ENCODE data around the gene WFDC8.
"Not testable (repeated sequence)": the region's sequence is repeated elsewhere in the genome, so short reads cannot be mapped to it uniquely, and the experiment has no call there.

The WFDC8 gene

DNA sequence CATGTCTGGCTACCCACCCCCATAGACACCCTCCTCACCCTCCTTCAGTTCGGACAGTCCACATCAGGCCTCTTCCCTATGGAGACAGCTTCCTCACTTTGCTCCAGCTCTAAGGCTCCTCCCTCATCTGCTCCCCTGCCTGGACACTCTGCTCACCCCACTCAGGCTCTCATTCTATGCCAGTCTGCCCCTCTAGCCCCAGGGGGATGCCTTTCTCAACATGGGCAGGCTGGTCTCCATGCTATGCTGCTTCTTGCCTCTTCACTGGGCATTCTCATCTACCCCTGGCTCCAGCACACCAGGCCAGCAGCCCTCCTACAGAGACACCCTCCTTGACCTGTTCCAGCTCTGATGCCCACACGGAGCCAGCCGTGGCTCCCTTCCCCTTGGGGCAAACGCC lies at the start of gene WFDC8:
Gene WFDC8, minus strand, starts transcription at position 101 of the 400 bp plus-strand sequence. Its CDS starts 37 bp downstream, at position 64.
- no peak for DNase-seq

- no peak for DNase-seq
Observed at GRCh38 chr20:45626540-45626939, 47.5 kb upstream of the WFDC8 start.

- DNase-seq: no peak
Observed at GRCh38 chr20:45621593-45621992, 42.5 kb upstream of the WFDC8 start.

DNA sequence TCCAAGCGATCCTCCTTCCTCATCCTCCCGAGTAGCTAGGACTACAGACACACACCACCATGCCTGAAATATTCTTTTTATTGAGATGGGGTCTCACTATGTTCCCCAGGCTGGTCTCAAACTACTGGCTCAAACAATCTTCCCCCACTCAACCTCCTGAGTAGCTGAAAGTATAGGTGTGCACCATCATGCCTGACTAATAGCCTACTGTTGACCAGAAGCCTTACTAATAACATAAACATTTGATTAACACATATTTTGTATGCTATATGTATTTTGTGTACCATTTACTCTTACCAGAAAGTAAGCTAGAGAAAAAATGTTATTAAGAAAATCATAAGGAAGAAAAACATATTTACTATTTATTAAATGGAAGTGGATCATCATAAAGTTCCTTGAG lies 38.5 kb upstream of the WFDC8 start:
- no peak for DNase-seq

GRCh38 chr20:45612314-45612713 lies 33.2 kb upstream of the WFDC8 start:
- DNase-seq: no peak

DNA sequence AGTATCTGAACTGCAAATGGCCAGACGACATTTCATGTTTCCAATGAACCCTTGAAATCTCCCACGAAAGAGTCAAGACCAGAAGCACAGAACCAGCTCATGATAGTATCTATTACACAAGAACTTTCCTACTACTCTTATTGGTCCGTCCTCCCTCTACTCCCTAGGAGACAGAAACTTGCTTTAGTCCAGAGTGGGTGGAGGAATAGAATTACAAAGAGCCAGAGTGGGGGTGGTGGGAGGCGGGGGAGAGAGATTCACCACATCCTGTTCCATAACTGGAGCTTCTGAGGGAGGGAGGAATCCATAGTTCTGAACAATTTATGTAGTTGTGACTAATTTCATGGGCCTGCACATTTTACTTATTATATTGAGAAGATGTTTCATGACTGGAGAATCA lies 32.0 kb upstream of the WFDC8 start:
- DNase-seq: no peak

DNA sequence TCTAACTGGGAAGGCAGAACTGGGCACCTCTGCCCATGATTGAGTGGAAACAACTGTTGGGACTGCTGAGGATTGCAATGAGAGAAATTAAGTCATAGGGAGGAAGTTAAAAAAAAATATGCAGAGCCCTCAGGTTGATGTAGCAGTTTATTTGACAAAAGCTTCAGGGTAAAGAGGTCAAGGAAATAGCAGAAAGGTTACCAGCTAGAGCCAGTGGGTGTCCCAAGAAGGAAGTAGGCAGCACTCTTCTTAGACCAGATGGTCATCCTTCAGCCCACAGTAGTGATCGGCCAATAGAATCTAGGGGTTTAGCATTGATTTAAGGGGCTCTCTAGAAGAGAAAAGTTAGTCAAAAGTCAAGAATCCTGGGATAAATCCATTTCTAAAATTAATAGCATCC lies 28.7 kb upstream of the WFDC8 start:
- DNase-seq: no peak

DNA sequence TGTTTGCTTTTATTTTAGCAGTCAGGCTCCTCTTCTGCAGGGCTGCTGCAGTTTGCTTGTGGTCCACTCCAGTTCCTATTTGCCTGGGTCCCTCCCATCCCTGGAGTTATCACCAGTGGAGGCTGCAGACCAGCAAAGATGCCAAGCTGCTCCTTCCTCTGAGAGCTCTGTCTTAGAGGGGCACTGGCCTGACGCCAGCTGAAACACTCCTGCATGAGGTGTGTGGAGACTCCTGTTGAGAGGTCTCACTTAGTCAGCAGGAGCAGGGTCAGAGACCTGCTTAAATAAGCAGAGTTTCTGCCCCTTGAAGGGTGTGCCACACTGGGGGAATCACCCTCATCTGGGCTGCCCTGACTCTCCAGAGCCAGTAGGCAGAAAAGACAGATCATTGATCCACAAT lies 16.2 kb upstream of the WFDC8 start:
- DNase-seq: no peak

DNA sequence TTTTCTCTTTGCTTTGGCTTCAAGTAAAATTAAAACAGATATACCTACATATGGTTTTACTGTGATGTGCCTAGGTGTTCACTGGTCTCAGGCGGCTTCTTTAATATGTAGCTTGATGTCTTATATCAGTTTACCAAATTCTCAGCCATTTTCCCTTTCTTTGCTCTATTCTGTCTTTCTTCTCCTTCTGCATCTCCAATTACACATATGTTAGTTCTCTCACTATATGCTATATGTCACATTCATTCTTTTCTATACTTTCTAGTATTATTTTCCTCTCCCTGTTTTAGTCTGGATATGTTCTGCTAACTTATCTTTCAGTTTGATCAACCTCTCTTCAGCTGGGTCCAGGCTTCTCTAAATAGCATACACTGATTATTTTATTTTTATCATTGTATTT lies 14.4 kb upstream of the WFDC8 start:
- no peak for DNase-seq

DNA sequence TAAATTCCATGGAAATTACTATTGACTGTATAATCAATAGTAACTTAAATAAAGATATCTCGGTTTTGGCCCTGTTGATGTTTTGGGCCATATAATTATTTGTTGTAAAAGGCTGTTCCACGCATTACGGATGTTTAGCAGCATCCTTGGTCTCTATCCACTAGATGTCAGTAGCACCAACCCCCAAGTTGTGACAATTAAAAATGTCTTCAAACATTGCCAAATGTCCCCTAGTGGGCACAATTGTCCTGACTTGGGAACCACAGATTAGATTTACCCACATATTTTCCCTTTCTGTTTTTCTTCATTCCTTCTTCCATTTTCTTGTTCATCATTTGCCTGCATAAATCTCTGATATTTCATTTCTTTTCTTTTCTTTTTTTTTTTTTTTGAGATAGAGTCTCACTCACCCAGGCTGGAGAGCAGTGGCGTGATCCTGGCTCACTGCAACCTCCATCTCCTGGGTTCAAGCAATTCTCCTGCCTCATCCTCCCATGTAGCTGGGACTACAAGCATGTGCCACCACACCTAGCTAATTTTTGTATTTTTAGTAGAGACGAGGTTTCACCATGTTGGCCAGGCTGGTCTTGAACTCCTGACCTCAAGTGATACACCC lies 13.6 kb upstream of the WFDC8 start:
- DNase-seq: peak; percentile 2 to 38

DNA sequence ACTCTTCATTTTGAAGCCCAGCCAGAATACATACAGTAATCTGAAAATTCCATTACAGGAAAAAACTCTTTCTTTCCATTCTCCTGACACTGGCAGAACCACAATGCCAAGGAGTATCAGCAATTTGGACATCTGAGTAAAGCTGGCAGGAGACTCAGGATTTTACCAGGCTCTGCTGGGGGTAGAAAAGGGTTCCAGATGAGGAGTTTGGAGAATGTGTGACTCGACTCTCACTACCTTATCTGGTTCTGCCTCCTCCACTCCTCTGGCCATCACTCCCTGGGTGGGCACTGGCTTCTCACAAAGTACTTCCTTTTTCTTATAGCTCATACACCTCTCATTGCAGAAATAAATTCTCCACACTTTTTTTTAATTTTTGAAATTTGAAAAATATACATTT lies 10.6 kb upstream of the WFDC8 start:
- no peak for DNase-seq

DNA sequence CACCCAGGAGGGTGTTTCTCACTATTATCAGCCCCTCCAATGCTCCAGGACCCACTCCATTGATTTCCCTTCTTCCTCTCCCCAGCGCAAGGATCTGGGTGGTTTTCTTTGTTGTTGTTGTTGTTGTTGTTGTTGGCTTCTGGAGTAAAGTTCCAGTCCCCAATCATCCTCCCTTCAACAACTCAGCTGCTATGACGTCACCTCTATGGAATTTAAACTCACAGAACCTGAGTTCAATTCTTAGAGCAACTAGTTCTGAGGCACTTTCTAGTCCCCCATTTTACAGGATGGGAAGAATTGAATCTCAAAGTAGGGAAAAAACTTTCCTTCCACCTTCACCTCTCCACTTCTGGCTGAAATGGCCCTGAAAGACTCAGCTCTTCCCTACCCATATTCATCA lies 9.7 kb upstream of the WFDC8 start:
- DNase-seq: no peak

GRCh38 chr20:45585986-45586385 lies 6.9 kb upstream of the WFDC8 start:
- not testable (repeated sequence) for DNase-seq

DNA sequence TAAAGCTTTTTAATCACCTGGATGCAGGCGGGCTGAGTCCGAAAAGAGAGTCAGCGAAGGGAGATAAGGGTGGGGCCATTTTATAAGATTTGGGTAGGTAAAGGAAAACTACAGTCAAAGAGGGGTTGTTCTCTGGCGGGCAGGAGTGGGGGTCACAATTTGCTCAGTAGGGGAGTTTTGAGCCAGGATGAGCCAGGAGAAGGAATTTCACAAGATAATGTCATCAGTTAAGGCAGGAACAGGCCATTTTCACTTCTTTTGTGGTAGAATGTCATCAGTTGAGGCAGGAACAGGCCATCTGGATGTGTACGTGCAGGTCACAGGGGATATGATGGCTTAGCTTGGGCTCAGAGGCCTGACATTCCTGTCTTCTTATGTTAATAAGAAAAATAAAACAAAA lies 5.2 kb upstream of the WFDC8 start:
- not testable (repeated sequence) for DNase-seq

- no peak for DNase-seq
Observed at GRCh38 chr20:45583502-45583901, 4.4 kb upstream of the WFDC8 start.

DNA sequence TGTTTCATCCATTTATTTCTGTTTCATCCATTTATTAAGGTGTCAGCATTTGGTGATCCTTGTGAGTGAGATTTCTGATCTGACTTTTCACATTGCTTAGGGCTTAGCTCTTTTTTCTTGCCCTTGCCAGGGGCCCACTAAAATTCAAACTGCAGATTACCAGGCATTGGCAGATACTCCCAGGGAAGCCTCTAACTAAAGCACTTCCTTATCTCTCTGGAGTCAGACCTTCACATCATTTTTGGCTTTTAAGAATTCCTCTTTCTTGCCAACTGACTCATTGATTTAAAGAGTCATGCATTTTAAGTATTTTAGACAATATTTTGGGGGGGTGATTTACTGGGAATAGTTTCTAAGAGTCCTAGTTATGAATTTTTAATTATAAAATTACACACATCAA lies 2.6 kb upstream of the WFDC8 start:
- DNase-seq: no peak

- no peak for DNase-seq
Observed at GRCh38 chr20:45578231-45578630, 853 bp downstream of the WFDC8 start.

DNA sequence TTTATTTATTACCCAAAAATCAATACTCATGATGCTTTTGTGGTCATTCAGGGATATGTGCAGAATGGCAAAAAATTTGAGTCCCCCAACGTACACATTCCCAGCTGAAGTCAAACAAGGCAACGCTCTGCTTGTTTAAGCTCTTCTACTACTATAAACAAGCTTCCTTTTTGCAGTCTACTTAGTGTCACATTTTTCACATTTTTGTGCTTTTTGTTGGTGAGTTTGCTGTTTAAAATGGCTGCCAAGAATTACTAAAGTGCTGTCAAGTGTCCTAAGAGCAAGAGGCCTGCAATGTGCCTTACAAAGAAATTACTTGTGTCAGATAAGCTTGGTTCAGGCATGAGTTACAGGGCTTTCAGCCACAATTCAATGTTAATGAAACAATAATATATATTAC lies 2.1 kb downstream of the WFDC8 start:
- no peak for DNase-seq

DNA sequence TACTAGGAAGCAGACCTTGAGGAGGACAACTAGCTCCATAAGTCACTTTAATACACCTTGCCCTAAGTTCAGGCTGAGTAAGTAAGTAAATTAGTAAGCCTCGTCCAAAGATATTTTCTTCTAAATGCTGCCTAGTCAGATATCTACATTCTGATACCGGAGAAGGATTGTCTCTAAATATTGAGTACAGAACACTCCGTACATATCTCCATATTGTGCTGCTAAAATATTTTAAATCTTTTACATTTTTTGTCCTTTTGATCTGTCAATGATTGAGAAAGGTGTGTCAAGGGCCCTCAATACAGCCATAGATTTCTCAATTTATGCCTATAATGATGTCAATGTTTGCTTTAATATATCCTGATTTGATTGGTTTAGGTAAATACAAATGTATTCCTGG lies 3.2 kb downstream of the WFDC8 start:
- no peak for DNase-seq

GRCh38 chr20:45569650-45570049 lies 9.4 kb downstream of the WFDC8 start:
- not testable (repeated sequence) for DNase-seq

DNA sequence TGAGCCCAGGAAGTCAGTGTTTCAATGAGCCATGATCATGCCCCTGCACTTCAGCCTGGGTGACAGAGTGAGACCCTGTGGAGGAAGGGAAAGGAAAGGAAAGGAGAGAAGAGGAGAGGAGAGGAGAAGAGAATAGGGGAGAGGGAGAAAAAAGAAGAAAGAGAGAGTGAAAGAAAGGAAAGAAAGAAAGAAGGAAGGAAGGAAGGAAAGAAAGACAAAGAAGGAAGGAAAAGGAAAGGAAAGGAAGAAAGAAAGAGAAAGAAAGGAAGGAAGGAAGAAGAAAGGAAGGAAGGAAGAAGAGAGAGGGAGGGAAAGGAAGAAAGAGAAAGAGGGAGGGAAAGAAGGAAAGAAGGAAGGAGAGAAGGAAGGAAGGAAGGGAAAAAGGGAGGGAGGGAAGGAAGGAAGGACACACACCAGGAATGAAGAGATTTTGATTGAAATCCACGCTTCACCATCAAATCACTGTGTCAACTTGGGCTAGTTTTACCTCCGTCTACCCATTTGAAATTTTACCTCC lies 14.3 kb downstream of the WFDC8 start:
- no peak for DNase-seq

GRCh38 chr20:45555198-45555597 lies 23.9 kb downstream of the WFDC8 start:
- no peak for DNase-seq

- no peak for DNase-seq
Observed at GRCh38 chr20:45552456-45552855, 26.6 kb downstream of the WFDC8 start.

GRCh38 chr20:45550765-45551164 lies 28.3 kb downstream of the WFDC8 start:
- no peak for DNase-seq

DNA sequence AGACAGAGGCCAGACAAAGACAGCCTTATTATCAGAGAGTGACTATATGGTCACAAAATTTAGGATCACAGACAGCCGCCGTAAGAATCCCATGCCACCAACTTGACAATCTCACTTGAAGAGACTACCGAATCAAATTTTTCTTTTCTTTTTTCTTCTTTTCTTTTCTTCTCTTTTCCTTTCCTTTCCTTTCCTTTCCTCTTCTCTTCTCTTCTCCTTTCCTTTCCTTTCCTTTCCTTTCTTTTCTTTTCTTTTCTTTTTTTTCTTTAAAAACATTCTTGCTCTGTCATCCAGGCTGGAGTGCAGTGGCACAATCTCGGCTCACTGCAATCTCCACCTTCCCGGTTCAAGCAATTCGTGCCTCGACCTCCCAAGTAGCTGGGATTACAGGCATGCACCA lies 30.7 kb downstream of the WFDC8 start:
- DNase-seq: no peak
